ENCODE measurements around the gene EFL1.

Gene EFL1

DNA sequence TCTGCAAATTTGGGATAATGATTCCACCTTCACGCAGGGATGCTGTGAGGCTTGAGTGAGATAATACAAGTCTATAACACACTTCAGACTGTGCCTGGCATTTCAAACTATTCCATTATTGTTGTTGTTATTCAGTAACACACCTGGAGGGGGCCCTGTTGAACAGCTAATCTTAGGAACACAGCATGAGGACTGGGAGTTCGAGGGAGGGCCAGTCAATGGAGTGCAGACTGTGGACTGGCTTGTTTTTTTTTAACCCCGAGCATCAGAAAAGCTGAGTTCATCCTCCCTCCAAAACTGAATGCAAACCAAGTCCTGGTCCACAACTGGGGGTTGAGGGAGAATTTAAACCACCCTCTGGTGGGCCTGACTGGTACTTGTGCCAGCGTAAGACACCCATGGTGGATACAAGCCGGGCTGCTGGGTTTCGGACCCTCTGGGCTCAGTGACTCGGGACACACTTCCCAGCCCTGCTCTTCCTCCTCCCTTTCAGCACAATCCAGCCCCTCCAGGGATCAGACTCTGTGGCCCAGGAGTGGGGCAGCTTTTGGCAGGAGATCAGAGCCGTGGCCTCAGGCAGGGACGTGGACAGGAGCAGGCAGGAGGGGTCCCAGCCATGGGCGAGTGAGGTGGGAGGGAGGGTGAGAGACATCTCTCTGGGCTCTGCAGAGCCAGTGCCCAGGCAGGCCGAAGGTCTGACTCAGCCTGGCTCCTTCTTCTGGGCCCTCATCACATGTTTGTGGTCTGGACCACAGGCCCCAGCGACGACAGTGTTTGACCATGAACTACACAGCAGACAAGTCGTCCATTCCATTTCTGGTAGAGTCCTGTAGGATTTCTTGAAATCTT, 180.4 kb downstream of the EFL1 start:
- TF ChIP-seq, protein P1, sequence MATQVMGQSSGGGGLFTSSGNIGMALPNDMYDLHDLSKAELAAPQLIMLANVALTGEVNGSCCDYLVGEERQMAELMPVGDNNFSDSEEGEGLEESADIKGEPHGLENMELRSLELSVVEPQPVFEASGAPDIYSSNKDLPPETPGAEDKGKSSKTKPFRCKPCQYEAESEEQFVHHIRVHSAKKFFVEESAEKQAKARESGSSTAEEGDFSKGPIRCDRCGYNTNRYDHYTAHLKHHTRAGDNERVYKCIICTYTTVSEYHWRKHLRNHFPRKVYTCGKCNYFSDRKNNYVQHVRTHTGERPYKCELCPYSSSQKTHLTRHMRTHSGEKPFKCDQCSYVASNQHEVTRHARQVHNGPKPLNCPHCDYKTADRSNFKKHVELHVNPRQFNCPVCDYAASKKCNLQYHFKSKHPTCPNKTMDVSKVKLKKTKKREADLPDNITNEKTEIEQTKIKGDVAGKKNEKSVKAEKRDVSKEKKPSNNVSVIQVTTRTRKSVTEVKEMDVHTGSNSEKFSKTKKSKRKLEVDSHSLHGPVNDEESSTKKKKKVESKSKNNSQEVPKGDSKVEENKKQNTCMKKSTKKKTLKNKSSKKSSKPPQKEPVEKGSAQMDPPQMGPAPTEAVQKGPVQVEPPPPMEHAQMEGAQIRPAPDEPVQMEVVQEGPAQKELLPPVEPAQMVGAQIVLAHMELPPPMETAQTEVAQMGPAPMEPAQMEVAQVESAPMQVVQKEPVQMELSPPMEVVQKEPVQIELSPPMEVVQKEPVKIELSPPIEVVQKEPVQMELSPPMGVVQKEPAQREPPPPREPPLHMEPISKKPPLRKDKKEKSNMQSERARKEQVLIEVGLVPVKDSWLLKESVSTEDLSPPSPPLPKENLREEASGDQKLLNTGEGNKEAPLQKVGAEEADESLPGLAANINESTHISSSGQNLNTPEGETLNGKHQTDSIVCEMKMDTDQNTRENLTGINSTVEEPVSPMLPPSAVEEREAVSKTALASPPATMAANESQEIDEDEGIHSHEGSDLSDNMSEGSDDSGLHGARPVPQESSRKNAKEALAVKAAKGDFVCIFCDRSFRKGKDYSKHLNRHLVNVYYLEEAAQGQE (IDR thresholded peaks at IDR 0.05; ENCODE audit: low read depth) = no peak
- TF ChIP-seq TEAD4 (IDR thresholded peaks at IDR 0.05) = no peak
- TF ChIP-seq CEBPB (IDR thresholded peaks at IDR 0.05) = no peak
- TF ChIP-seq RAD21 (IDR thresholded peaks at IDR 0.05; ENCODE audit: low read depth) = peak; percentile 33; the same call in 1 of the 2 replicates
- TF ChIP-seq TCF12 (IDR thresholded peaks at IDR 0.05; ENCODE audit: low read depth) = no peak

DNA sequence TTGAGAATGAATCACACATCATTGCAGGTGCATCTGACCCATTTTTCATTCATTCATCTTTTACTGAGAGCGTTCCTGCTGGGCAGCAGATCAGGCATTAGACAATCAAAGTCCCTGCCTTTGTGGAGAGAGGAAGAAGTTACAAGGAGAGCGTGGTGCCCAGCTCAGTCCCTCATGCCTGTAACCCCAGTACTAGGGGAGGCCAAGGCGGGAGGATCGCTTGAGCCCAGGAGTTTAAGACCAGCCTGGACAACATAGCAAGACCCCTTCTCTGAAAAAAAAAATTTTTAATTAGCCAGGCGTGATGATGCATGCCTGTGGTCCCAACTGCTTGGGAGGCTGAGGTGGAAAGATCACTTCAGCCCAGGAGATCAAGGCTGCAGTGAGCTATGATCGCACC, 181.8 kb downstream of the EFL1 start:
- TF ChIP-seq, protein P1 (IDR thresholded peaks at IDR 0.05; ENCODE audit: low read depth) = no peak
- no peak for TF ChIP-seq CREB1 (IDR thresholded peaks at IDR 0.05; ENCODE audit: low read depth)
- TF ChIP-seq, protein P2, sequence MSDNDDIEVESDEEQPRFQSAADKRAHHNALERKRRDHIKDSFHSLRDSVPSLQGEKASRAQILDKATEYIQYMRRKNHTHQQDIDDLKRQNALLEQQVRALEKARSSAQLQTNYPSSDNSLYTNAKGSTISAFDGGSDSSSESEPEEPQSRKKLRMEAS (IDR thresholded peaks at IDR 0.05) = no peak

Measured in Ishikawa (cell line).